Stimulated activated CD8-positive, alpha-beta memory T cell treated with anti-CD3 and anti-CD28 coated beads, Interleukin-12 subunit alpha, Interleukin-12 subunit beta, amount 100 ng/mL, for 1 hour (primary cell): ENCODE measurements around the gene CTTN.
A peak's percentile ranks its signal among the peaks of the same experiment; 100 is the strongest.

Experiments
- DNase-seq: peaks from one replicate; pipeline ENCODE4 v3.0.0-alpha.2; 2020; ENCODE audit warnings: low read depth

The CTTN gene

DNA sequence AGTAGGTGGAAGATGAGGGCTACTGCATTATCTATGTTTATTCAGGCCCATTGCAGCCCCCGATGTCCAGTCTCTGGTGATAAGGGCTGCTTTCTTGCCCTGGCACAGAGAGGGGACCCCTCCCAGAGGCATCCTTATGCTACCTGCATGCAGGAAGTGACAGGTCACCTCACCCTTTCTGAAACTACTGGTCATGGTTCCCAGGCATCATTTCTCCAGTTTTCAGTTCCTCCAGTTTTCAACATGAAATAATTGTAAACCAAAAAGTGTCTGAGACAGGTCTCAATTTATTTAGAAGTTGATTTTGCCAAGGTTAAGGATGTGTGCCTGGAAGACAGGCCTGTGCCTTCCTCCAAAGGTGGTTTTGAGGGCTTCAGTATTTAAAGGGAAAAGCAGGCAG is 57.0 kb downstream of the CTTN start:
- DNase-seq, result no peak

DNA sequence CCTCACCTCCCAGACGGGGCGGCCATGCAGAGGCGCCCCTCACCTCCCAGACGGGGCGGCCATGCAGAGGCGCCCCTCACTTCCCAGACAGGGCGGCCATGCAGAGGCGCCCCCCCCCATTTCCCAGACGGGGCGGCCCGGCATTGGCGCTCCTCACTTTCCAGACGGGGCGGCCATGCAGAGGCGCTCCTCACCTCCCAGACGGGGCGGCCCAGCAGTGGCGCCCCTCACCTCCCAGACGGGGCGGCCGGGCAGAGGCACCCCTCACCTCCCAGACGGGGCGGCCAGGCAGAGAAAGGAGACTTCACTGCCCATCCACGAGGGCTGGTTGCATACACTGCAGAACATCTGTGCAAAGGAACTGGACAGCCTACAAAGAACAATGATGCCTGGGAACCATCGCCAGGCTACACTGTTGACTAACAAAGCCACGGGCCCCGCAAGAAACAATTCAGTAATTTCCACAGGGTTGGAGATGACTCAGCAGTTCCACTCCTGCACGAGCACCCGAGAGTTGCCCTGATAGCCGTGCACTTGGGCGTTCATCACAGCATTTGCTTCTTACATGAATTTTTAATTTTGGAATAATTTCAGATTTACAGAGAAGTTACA is 58.7 kb downstream of the CTTN start:
- DNase-seq, result no peak

DNA sequence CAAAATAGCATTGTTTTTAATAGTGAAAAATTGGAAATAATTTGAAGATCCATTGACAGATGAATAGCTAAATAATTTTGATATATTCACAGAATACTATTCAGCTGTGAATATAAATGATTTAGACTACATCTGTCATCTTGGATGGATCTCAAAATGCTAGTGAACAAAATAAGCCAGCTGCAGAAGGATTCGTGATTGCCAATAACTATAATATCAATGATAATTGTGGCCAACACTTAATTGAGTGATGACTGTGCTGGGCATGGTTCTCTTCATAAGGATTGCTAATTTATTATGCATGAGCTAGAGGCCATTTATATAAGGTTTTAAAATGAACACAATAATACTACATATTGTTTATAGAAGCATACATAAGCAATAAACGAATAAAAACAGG is 60.4 kb downstream of the CTTN start:
- no peak for DNase-seq

DNA sequence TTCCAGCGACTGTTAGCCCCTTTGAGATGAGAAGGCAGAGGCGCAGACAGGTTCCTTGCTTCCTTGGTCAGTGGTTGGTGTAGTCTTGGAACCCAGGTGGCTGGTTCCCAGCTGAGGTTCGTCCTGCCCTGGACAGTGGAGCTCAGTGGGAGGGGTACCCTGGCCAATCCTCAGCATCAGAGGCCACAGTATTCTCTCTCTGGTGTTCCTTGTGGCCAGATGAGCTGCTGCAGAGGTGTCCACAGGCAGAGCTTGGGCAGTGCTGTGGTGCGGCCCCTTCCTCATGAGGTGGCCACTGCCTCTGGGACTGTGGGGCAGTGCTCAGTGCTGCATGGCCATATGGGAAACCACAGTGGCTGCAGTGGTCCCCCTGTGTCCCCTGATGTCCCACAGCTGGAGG is 61.8 kb downstream of the CTTN start:
- DNase-seq, result no peak

DNA sequence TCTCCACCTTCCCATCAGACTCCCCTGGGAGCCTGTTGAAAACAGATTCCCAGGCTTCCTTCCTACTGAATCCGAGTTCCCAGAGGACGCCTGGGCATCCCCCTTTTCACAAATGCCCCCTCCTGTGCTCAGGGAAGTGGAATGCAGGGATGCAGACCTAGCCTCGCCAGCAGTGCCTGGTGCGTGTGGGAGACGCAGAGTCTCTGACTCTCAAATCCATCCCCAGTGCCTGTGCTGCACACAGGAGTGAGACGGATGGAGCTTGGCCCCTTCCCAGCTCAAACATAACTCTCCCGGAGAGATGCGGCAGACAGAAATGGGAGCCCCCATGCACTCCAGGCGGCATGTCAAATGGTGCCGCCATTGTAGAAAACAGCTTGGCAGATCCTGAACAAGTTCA is 62.6 kb downstream of the CTTN start:
- DNase-seq, result no peak

DNA sequence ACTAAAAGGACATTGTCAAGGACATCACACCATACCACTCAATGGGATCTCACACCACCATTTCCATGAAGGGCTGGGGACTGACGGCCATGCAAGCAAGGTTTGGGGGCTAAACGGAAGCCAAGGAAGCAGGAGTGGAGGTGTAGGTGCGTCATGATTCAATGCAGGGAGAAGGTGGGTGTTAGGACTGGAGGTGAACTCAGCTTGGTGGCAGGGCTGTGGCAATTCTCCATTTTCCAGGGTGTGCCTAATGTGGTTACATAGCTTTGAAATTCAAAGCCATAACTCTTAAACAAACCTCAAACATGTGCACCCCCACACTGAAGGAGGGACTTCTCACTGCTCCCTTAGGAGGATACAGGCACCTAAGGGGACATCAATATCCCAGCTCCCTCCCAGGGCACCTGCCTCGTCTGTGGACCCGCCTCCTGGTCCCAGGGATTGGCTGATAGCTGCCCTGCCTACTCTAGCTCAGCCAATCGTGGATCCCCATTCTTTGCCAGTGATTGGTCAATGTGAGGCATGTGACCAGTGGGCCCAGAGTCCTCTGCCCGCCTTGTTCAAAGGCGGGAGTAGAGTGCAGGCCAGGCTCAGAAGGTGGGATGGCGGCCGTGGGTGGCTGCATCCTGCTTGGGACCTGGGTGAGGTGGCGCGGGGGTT is 64.6 kb downstream of the CTTN start:
- DNase-seq, result no peak

DNA sequence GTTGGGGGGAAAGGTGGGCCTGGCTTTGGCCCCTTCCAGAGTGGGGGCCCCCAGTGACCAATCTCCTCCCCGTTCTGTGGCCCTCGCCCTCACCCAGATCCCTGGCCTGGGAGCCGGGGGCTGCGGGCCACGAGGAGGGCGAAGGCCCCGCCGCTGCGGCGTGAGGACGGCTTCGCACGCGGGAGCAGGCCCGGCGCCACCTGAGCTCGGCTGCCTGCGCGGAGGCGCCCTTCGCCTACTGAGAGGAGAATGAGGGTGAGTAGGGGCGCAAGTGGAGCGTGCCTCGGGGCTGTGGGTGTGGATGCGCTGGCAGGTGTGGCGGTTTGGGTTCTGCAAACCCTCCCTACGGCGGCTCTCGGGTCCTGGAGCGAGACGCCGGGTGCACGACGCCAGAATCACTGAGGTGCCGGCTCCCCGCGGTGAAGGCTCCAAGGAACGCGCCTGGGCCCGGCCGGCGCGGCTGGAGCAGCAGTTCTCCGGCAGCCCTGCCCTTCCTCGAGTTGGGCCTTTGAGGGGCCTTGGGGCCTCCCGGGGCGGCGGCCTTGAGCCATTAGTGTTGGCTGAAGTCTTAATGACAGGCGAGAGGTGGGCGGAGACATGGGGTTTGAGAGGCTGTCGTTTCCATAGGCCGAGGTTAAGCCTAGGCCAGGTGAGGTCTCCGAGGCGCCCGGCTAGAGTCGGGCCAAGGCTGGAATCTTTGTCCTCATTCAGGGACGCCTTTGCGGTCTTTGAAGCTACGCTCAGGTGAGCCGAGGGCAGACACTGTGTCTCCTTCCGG is 65.3 kb downstream of the CTTN start:
- DNase-seq, result no peak

DNA sequence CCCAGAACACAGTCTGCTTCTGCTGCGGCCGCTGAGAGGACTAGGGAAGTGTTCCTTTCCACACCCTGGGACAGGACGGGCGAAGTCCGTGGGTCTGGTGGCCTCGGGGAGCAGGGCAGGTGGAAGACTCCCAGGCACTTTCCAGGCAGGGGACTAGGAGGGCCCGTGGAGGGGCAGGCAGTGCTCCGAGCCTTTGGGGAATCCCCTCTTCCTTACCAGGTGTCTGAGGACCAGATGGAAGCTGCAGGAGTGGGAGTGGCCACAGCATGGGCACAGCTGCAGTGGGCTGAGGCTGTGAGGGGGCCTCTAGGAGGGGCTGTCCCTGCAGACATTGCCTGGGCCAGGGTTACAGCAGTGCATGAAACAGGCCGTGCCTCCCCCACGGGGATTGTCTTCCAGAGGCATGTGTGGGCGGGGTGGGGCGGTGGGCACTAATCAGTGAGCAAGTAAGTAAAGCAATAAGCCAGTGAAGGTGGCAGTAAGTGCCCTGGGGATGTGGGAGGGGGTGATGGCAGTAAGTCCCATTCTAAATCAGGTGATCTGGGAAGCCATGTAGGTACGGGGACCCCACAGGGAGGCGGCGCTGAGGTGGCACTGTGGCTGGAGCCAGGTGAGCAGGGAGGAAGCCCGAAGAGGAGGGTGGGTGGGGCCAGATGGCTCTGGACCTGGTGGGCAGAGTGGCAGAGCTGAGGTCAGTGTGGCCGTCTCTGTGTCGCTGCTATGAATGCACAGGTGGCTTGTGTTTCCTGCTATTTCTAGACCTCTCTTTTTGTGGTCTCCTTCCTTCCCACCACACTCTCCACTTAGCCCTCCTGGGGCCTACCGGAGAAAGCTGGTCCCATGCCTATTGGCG is 66.4 kb downstream of the CTTN start:
- DNase-seq, result no peak

DNA sequence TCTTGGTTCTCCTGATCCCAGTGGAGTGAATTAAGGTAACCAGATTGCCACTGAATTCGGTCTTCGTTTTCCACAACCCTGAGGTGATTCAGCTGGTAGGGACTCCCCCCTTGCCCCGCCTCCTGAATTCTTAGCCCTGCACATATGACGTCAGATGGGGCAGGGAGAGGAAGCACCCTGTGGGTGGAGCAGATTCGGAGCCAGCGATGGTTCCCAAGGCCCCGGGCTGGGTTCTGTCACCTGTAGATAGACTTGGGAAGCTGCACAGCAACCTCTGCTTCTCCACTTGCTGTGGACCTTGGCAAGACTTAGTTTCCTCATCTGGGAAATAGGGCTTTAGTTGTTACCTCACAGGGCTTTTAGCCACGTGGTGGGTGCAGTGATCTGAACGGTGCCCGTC is 67.8 kb downstream of the CTTN start:
- DNase-seq, result no peak

DNA sequence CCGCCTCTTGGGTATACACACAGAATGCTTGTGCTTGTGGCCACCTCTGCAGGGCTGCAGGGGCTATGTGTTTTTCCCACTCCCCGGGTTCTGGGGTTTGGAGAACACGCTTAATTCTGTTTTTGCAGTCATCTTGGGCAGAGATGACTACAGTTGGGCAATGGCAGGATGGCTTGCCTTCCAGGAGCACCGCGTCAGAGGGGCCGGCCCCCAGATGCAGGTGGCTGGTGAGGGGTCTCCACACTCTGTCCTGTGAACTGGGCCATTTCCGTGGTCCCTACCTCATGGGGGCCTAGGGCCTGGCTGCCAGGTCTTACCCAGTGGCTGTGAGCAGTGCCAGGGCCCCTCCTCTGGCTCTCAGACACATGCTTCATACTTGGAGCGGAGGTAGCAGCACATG is 68.3 kb downstream of the CTTN start:
- no peak for DNase-seq

DNA sequence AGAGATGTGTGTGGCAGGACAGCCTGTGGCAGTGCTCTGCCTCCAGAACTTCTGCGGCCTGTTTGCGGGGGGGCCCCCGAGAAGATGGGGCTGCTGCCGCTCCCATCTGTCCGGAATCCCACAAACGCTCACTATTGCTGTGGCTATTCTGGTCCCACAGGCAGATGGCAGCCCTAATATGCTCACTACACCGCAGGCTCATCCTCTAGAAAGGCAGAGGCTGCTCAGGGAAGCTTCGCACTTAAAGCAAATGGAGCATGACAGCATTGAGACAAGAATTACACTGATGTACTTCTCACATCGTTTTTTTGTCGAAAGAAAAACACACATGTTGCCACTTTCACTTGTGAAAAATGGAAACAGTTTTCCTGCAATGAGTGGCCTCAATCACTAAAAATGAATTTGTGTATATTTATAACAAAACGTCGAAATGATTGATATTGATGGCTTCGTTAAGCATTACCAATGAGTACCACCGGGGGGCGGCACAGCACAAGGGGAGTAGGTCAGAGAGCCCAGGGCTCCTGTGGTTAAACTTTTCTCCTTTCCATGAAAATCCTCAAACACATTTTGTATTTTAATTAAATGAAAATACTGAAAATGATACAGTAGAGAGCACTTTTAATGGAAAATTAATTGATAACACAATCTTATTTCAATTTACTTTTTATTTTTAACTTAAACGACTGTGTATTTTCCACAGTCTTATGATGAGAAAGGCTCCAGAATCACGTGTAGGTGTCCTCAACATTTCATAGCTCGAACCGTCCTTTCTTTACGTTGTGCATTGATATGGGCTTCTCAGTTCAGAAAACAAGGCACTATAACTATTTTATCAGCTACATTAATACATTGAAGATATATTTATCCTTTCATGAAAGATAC is 69.1 kb downstream of the CTTN start:
- peak; percentile 8 for DNase-seq

DNA sequence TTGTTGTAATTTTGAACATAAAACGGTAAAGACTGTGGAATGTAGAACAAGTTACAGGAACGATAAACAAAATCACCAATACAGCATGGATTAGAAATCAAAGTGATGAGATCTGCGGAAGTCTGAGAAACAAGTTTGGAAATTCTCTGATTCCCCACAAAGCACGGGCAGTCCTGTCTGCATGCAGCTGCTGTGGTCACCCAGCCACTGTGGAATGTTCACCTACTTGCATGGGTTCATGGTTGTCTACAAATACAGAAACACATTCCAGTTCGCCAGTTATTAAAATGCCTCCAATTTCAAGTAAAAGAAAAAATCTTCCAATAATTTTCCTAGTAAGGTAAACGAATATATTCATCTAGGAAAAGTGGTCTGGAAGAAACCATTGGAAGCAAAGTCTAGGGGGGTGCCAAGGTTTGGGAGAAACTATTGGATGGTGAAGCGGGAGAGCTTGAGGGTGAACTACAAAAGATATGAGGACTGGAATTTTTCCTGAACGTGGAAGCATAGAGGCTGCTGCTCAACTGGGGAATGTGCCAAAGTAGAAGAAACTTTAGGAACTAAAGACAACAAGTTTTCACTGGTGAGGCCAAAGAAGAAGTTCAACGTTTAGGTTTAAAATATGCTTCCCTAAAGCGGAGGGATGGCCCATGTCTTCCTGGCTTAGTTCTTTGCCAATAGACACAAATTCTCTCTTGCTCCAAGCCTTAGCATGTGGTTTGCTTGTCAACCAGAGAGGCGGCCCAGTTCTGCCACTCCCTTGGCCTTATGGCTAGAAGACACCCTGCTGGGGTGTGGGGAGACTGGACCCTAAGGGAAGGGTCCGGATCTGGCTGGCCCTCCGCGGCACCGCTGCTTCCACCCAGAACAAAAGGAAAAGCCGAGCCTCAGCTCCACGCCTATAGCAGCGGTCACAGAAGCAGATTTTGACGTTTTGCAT is 70.2 kb downstream of the CTTN start:
- DNase-seq, result no peak

DNA sequence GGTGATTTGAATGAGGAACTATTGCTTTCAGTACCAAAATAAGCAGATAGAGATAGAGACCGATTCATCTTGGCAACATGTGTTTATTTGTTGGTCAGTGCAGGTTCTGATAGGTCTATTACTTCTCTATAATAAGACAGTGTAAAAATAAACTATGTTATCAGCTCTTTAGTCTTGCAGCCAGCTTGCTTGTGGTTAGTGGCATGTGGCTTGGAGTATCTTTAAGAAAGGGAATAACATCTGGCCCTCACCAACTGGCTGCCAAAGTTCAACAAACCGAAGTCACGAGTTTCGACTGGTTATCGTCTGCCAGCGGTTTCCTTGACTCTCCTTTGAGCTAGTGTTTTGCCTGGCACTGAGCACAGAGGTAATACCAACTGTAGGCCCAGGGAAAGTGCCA is 71.8 kb downstream of the CTTN start:
- no peak for DNase-seq

DNA sequence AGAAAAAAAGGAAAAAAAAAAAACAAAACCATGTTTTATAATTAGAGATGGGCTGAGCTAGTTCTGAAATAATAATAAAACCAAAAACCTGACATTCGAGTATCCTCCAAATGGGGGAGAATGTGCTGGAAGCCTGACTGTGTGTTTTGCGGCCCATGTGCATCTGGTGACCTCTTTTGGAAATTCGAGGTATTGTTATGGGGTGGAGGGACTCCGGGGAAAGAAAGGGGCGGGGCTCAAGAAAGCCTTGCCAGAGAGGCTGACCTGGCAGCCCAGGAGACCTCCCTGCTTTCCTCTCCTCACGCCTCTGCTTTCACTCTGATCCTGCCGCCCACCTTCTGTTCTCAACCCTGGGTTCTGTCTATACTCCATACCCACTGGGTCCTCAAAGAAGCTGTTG is 72.9 kb downstream of the CTTN start:
- DNase-seq, result no peak

DNA sequence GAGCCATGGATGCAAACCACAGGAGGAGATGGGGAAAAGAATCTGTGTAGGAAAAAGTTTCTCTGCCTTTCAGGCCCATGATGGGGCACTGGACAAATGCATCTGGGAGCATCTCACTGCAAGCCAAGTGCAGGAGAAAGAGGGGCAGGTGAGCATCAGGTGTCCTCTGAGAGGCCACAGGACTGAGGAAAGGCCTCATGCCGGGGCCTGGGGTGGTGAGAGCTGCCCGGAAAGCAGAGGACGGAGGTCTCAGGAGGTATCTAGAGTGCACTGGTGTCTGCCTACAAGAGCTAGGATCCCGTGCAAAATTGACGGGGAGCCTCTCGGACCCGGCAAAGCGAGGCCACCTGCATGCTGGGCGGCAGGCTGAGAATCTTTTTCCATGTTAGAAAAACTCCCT is 73.9 kb downstream of the CTTN start:
- DNase-seq, result no peak

DNA sequence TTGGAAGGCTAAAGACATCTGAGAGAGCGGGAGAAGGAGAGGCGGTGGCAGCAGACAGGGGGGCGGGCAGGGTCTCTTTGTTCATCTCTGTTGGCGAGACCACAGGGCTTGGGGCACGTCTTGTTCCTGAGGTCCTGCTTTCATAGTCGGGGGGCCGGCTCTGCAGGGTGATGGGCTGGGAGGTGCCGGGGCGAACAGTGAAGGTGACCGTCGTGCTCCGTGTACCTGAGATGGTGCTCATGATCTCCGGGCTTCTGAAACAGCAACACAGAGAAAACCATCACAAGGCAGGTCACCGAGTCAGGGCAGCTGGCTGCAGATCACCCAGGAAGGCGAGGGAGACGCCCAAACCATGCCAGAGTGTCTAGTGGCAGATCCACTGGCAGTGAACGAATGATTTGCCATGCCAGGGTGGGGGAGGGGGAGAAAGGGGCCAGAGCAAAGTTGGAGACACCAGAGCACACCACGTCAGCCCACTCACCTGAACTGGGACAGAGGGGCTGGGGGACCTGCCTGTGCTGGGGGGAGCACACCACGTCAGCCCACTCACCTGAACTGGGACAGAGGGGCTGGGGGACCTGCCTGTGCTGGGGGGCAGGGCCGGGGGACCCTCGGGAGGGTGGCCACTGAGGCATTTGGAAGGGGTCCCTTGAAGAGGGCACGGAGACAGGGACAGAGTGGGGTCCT is 75.0 kb downstream of the CTTN start:
- no peak for DNase-seq

DNA sequence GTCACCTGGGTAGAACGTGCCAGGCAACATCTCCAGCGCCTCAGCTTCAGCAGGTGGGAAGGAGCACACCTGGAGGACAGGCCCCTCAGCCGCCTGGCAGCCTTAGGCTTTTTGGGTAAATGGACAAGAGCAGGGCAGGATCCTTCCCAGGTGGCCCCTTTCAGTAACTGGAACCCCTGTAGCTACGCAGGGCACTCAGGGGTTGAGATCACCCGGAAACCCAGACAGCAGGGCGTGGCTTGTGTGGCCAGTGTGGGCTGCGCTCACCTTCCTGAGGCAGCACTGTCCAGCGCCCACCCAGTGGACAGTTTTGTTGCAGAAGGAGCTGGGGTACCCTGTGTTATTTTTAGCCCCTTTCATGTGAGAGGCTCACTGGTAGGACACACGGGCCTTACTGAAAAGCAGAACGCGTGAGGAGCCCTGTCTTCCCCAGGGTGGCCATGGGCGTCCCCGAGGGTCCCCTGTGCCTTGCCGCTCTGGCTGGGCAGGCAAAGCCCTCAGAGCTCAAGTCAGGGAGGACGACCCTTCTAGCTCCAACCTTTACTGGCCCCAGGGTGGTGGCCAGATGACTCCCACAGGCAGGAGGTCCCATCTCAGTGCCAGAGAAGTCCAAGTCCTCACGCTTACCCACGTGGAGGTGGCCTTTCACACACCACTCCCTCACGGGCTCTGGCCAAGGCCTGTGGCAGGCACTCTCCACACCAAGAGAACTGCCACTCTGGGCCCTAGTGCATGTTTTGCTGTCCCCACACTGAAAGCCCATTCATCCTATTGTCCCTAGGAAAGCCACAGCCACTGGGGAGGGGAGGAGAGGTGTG is 75.8 kb downstream of the CTTN start:
- no peak for DNase-seq

DNA sequence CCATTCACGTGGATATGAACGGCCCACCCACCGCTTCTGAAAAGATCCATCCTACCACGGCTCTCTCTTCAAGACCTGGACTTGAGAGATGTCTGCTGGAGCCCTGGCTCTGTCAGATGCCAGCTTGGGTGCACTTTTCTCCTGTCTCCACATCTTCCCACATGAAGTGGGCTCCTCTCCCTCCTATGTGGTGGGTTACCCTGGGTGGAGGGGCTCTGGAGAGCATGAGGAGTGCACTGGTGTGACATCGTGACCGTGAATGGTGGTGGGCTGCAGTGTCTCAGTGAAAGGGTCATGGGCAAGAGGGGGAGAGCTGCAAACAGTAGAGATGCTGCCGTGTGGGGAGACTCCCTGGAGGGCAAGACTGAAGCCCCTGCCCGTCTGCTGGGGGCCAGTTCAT is 76.4 kb downstream of the CTTN start:
- DNase-seq, result no peak

DNA sequence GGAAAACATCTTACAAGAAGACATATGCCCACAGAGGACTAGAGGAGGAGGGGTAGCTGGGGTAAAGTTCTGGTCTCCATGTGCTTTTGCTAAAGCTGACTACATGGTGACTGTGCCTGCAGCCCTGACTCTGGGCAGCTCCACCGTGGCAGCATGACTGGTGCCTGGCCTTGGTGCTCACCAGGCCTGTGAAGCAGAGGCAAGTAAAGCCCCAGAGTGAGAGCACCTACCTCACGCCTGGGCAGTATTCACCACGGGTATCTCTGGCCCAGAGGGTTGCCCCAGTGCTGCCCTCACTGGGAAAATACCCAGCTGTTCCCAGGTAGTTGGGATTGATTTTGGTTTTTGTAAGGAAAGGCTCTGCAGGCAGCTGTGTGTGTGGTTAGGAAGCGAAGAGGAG is 78.3 kb downstream of the CTTN start:
- DNase-seq, result no peak
